Measurements from ENCODE around the gene DNMBP. TPM values are rescaled to one million over a fixed set of nuclear protein-coding genes. Genes with fewer than 3 reads are reported as not detected.
"Not testable (repeated sequence)": the region's sequence is repeated elsewhere in the genome, so short reads cannot be mapped to it uniquely, and the experiment has no call there.

Gene DNMBP
- total RNA-seq, 1 donor from 2014 or later = 63.2 TPM

DNA sequence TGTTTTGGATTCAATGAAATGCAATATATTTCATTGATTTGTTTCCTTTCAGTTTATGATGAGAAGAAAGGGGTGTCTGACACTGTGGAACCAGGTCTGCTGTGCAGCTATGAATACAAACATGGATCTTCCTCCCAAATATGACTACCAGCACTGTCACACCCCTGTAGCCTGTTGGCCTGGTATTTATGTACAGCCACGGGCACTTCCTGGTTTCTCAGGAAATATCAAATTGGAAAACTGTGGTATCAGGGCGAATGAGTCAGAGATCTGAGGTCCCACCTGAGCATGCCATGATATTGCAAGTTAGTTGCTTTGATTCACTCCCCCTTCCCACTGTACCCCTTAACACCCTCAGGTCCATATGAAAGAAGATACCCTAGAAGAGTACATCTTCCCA lies 87.8 kb downstream of the DNMBP start:
- no peak for DNase-seq (ENCODE audit: extremely low read depth, low read depth, low spot score)

DNA sequence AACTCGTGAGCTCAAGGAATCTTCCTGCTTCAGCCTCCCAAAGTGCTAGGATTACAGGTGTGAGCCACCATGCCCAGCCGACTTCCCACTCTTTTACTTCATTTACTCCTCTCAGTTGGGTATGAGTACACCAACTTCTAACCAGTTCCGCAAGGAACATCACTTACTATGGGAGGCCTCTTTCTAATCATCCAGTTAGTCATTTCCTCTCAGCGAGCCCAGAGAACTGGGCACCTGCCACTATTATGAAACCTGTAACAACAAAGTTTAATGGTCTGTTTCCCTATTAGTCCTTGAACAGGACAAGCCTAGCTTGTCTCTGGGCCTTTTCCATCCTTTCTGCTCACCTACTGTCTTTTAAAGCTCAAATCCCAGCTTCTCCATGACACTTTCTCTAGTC lies 88.8 kb downstream of the DNMBP start:
- DNase-seq (ENCODE audit: extremely low read depth, low read depth, low spot score) = no peak

DNA sequence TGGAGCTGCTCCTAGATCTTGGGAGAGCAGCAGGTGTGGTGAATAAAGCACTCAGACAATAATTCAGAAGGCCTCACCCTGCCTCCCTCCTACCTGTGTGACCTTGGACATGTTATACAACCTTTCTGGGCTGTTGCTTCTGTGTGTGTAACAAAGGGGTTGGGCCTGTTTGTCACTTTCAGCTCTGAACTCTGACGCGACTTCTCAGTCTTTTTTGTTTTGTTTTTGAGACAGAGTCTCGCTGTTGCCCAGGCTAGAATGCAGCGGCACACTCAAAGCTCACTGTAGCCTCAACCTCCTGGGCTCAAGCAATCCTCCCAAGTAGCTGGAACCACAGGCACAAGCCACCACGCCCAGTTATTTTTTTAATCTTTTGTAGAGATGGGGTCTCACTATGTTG lies 89.3 kb downstream of the DNMBP start:
- no peak for DNase-seq (ENCODE audit: extremely low read depth, low read depth, low spot score)

DNA sequence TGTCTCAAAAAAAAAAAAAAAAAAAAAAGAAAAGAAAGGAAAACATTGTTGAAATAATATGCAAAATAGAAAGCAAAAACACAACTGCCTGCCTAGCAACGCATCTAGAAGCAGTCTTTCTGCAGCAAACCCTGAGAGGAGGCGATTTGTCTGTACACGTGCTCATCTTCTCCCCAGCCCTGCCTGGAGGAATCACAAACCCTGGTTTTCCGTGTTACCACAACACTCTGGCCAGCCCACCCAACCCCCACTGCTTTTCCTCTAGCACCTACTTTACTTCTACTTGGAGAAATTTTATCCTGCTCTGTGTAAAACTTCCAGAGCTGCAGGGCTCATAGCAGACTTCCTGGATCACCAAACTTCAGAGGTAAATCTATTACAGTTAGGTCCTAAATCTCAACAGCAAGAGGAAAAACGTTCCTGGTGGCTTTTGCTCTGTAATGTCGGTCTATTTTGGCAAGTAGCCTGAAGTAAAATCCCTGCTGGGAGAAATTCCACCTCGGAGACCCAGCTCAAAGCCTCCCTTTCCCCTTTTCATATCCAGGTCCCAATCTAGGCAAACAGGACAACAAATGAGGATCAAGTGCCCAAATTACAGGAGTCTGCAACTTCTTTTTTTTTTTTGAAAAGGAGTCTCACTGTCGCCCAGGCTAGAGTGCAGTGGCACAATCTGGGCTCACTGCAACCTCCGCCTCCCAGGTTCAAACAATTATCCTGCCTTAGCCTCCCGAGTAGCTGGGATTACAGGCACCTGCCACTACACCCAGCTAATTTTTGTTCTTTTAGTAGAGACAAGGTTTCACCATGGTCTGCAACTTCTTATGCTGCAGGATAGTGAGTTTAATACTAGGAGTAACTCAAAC lies 91.6 kb downstream of the DNMBP start:
- no peak for DNase-seq (ENCODE audit: extremely low read depth, low read depth, low spot score)

- DNase-seq (ENCODE audit: extremely low read depth, low read depth, low spot score) = no peak
Observed at GRCh38 chr10:99916776-99917175, 93.0 kb downstream of the DNMBP start.

GRCh38 chr10:99915414-99915813 lies 94.3 kb downstream of the DNMBP start:
- no peak for DNase-seq (ENCODE audit: extremely low read depth, low read depth, low spot score)

DNA sequence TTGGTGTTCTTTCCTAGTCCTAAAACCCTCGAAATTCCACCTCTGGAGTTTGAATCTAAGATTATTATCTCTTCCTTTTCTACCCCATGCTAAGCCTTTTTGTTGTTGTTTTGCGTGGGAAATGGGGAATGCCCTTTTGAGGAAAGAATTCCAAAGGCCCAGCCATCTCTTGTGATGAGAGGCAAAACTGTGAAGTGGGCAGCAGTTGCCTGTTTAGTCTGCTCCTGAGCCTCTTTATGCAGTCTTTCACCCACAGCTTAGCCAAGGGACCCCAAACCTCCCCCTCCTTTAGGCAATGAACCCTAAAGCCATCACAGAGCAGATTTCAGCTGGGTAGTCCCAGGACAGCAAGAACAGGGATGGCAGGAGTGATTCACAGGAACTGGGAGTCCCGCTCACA lies 95.5 kb downstream of the DNMBP start:
- no peak for DNase-seq (ENCODE audit: extremely low read depth, low read depth, low spot score)

GRCh38 chr10:99913831-99914235 lies 95.9 kb downstream of the DNMBP start:
- DNase-seq (ENCODE audit: extremely low read depth, low read depth, low spot score) = no peak

DNA sequence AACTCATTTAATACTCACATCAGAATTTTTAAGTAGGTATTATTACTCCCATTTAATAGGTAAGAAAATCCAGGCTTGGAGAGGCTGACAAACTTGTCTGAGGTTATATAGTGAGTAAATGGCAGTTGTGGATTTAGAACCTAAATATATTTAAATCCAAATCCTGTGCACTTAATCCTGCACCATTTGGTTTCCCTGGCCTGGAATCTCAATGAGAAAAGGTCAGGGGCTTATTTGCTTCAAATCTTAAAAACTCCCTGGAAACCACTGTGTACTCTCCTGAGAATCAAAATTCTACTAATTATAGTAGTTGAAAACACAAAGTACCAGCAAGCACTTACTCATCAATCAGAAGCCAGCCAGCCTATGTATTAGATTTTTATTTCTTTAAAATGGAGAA lies 97.7 kb downstream of the DNMBP start:
- DNase-seq (ENCODE audit: extremely low read depth, low read depth, low spot score) = no peak

GRCh38 chr10:99908512-99908911 lies 101.2 kb downstream of the DNMBP start:
- DNase-seq (ENCODE audit: extremely low read depth, low read depth, low spot score) = no peak

DNA sequence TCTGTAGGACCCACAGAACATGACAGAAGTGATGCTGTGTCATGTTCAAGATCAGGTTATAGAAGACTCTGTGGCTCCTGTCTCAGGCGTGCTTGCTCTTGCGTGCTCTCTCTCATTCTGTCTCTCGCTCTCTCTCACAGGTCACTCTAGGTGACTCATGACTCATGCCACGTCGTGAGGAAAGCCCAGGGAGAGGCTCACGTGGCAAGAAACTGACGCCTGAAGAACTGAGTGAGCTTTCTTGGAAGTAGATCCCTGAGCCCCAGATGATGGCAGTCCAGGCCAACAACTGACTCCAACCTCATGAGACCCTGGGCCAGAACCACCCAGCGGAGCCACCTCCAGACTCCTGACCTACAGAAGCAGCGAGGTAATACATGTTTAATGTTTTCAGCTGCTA lies 103.3 kb downstream of the DNMBP start:
- peak; percentile 33 for DNase-seq (ENCODE audit: extremely low read depth, low read depth, low spot score)

DNA sequence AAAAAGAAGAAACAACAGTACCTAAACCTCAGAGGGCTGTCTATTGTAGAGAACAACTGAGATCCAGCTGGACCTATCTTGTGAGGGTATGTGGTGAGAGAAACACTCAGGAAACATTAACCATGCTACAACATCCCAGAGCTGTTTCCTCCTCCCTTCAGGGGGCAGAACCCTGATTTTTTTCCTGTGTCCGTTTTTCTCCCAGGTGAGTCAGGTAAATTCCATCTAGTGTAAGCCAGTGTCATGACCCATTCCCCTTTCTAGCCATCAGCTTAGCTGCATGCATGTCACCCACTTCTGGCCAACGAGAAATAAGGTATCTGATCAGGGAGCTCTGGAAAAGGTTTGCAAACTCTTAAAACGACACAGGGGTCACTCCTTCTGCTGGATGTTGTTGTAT lies 103.8 kb downstream of the DNMBP start:
- DNase-seq (ENCODE audit: extremely low read depth, low read depth, low spot score) = no peak

DNA sequence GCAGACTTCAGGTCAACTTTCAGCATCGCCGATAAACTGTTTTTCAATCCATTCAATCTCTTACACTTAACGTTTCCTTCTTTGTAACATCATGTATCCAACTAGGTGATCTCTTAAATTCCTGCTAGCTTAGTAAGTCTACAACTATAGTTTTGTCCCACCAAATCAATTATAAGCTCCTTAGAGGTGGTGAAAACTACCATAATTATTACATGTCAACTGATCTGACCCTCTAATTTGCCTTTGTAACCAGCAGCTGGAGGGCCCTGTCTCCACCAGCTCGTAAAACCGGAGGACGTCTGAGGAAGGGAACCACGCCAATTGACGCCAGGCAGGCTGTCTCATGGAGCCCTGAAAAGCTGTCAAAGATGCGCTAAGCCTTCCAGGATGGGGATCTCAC lies 113.9 kb downstream of the DNMBP start:
- DNase-seq (ENCODE audit: extremely low read depth, low read depth, low spot score) = no peak

GRCh38 chr10:99895066-99895465 lies 114.7 kb downstream of the DNMBP start:
- not testable (repeated sequence) for DNase-seq (ENCODE audit: extremely low read depth, low read depth, low spot score)

DNA sequence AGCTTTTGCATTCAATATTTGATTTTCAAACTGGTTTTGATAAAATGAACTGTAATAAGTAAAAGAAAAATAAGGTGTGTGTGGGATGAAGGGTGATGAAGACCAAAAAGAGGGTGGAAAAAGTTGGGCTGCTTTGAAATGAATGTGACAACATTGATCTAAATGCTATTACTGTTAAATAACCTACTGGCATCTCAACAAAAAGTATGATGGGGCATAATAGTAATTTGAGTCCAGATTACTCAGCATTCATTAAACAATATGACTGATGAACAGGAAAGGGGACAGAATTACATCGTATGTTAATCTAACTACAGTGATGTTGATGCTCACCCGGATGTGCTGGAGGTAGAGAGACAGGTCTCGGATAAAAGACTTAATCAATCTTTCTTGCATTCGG lies 115.1 kb downstream of the DNMBP start:
- DNase-seq (ENCODE audit: extremely low read depth, low read depth, low spot score) = no peak

GRCh38 chr10:99888622-99889021 lies 121.1 kb downstream of the DNMBP start:
- no peak for DNase-seq (ENCODE audit: extremely low read depth, low read depth, low spot score)

DNA sequence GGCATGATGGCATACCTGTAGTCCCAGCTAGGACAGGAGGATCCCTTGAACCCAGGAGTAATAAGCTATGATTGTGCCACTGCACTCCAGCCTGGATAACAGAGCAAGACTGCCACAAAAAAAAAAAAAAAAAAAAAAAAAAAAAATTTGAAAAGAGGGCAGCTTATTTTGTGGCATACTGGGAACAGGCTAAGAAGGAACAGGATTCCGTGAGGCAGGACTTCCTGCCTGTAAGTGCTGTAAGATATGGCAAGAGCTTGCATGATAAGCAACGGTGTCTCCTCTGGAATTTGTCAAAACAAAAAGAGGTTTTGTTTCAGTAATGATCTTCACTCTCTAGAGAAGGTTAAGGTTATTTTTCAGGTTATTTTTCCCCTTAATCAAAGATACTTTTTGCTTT lies 126.2 kb downstream of the DNMBP start:
- no peak for DNase-seq (ENCODE audit: extremely low read depth, low read depth, low spot score)

GRCh38 chr10:99881371-99881770 lies 128.4 kb downstream of the DNMBP start:
- no peak for DNase-seq (ENCODE audit: extremely low read depth, low read depth, low spot score)

DNA sequence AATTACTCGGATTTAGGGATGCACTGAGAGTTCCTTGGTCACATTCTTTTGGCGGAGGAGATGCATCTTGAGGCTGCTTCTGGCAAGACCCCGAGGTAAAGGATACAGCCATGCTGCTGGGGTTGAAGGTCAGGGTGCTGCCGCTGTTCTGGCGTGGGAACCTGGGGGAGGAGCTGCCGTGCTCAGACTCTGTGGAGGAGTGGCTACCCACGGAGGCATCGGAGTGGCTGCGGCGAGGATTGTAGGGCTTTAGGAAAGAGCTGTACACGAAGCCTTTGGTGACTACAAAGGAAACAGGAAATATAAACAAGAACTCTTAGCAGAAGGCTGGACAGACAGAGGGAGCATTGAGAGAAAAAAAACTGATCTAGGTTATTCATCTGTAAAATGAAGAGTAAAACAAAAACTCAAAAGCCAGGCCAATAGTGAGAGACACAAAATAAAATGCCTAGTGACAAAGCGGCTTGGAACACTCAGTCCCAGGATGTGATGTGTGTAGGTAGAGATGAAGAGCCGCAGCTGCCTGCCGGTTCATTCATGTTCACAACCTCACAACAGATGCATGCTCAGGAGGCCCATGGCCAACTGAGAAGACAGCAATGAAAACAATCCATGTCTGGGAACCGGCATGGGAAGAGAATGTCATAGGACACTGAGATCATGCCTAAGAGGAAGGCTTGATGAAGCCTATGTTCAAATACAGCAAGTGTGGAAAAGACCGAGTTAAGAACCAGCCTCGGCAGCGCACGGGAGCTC lies 129.5 kb downstream of the DNMBP start:
- DNase-seq (ENCODE audit: extremely low read depth, low read depth, low spot score) = peak; percentile 75

DNA sequence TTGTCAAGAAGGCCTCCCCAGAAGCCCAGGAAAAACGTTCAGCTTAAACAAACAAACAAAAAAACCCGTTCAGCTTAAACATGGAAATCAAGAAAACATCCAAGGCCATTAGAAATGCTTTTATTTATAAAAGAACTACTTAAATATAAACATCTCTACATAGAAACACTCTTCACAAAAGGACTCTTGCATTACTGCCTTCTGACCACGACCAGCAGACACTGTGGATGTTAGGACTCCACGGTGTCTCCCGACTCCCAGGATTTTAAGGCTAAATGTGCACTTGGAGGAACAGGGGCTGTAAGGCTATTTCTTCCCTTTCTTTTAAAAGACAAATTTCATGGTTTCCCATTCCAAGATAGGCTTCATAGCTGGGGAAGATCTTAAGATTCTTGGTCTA lies 134.3 kb downstream of the DNMBP start:
- DNase-seq (ENCODE audit: extremely low read depth, low read depth, low spot score) = no peak

DNA sequence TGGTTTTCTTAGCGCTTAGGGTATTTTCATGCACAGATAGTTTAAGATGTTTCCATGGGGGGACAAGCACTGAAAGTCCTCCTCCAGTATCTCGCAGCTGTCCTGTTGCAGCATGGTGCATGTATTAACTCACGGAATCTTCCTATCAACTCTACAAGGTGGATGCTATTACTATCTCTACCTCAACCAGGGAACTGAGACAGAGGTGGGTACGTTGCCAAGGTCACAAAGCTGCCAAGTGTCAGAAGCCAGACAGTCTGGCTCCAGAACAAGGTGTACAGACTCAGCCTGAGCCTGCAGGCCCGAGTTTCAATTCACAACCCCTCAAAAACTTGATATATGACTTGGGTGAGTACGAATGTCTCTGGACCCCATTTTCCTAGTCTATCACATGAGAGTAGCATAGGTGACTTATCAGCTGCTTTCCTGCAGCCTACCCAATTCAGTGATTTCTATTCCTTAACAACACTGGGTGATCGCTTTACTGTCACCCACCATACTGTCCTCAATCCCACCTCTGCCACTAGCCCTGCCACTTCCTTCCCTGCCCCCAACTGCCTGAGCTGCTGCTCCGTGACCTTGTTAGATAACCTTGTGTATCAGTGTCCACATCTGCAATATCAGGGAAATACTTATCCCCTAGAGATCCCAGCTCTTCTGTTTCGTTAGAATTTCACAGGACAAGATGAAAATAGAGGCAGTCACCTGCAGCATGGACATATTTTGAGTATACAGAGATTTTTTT lies 135.2 kb downstream of the DNMBP start:
- DNase-seq (ENCODE audit: extremely low read depth, low read depth, low spot score) = no peak

All from glomerular endothelial cell (primary cell).